ENCODE measurements around the gene TTYH3. TPM values are rescaled to one million over a fixed set of nuclear protein-coding genes. Genes with fewer than 3 reads are reported as not detected.

The TTYH3 gene
- total and polyA plus RNA-seq, 2 of the 13 experiments (the other 11 are each of a cell fraction or from before 2014, with no cell fraction given): 26.3 to 50.0 TPM

- TF ChIP-seq ZNF230 (CRISPR knock-in tag; IDR thresholded peaks at IDR 0.05) (0 out of 2 replicates have a peak, but pooled peaks have one; percentile 7), SALL1 (CRISPR knock-in tag; IDR thresholded peaks at IDR 0.05) (peak; percentile 71), ATF2 (CRISPR knock-in tag; IDR thresholded peaks at IDR 0.05) (peak; percentile 49; the same call in 1 of the 2 replicates), ZNF652 (CRISPR knock-in tag; IDR thresholded peaks at IDR 0.05; ENCODE audit: borderline replicate concordance, low read depth) (no peak), NR2F2 (IDR thresholded peaks at IDR 0.05; ENCODE audit: borderline replicate concordance, low read depth) (no peak), SOX13 (IDR thresholded peaks at IDR 0.05) (no peak), SOX13 (CRISPR knock-in tag; conservative IDR thresholded peaks at IDR 0.05 in 1 of 2, IDR thresholded peaks at IDR 0.05 in 1 of 2) (peak in 1 of 2 experiments; percentile 38; a peak in 1 of 4 replicates), ZSCAN30 (CRISPR knock-in tag; IDR thresholded peaks at IDR 0.05) (no peak), NCOR1 (IDR thresholded peaks at IDR 0.05; ENCODE audit: borderline replicate concordance, low read length) (peak; percentile 29; the same call in 1 of the 2 replicates), PHF5A (CRISPR knock-in tag; IDR thresholded peaks at IDR 0.05; ENCODE audit: low read depth, unreplicated experiment) (no peak), SOX5 (CRISPR knock-in tag; IDR thresholded peaks at IDR 0.05; ENCODE audit: borderline replicate concordance) (peak; percentile 29; the same call in 1 of the 2 replicates), ZNF781 (CRISPR knock-in tag; IDR thresholded peaks at IDR 0.05; ENCODE audit: borderline replicate concordance, not compliant biosample characterization) (no peak), ZNF746 (CRISPR knock-in tag; IDR thresholded peaks at IDR 0.05) (peak; percentile 48; the same call in 1 of the 2 replicates), THRA (CRISPR knock-in tag; IDR thresholded peaks at IDR 0.05; ENCODE audit: borderline replicate concordance) (peak; percentile 51; the same call in 1 of the 2 replicates), FOSL2 (CRISPR knock-in tag; IDR thresholded peaks at IDR 0.05) (peak; percentile 39; the same call in 1 of the 2 replicates), ZNF317 (CRISPR knock-in tag; IDR thresholded peaks at IDR 0.05) (no peak), ZSCAN29 (CRISPR knock-in tag; conservative IDR thresholded peaks at IDR 0.05) (peak; percentile 56; the same call in 1 of the 2 replicates), ZFX (CRISPR knock-in tag; IDR thresholded peaks at IDR 0.05; ENCODE audit: low read depth) (peak; percentile 79), NONO (IDR thresholded peaks at IDR 0.05) (no peak), NONO (CRISPR knock-in tag; conservative IDR thresholded peaks at IDR 0.05) (peak; percentile 38; the same call in 1 of the 2 replicates), CENPX (CRISPR knock-in tag; IDR thresholded peaks at IDR 0.05) (no peak), PPARG (CRISPR knock-in tag; conservative IDR thresholded peaks at IDR 0.05) (no peak), AHR (CRISPR knock-in tag; IDR thresholded peaks at IDR 0.05) (no peak), ZNF235 (CRISPR knock-in tag; IDR thresholded peaks at IDR 0.05; ENCODE audit: borderline replicate concordance) (no peak)
- TF ChIP-seq, protein P1, sequence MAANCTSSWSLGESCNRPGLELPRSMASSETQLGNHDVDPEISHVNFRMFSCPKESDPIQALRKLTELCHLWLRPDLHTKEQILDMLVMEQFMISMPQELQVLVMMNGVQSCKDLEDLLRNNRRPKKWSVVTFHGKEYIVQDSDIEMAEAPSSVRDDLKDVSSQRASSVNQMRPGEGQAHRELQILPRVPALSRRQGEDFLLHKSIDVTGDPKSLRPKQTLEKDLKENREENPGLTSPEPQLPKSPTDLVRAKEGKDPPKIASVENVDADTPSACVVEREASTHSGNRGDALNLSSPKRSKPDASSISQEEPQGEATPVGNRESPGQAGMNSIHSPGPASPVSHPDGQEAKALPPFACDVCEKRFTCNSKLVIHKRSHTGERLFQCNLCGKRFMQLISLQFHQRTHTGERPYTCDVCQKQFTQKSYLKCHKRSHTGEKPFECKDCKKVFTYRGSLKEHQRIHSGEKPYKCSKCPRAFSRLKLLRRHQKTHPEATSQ (CRISPR knock-in tag; IDR thresholded peaks at IDR 0.05; ENCODE audit: borderline replicate concordance): no peak
- TF ChIP-seq, protein P2, sequence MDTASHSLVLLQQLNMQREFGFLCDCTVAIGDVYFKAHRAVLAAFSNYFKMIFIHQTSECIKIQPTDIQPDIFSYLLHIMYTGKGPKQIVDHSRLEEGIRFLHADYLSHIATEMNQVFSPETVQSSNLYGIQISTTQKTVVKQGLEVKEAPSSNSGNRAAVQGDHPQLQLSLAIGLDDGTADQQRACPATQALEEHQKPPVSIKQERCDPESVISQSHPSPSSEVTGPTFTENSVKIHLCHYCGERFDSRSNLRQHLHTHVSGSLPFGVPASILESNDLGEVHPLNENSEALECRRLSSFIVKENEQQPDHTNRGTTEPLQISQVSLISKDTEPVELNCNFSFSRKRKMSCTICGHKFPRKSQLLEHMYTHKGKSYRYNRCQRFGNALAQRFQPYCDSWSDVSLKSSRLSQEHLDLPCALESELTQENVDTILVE (CRISPR knock-in tag; IDR thresholded peaks at IDR 0.05): no peak
Measured at GRCh38 chr7:2637505-2638223, 5.9 kb downstream of the TTYH3 start (continued).

Data from HepG2 (cell line).